LoVo (cell line): ENCODE measurements around the gene HOMER2.
A peak's percentile ranks its signal among the peaks of the same experiment; 100 is the strongest.

Source experiments
- DNase-seq: peaks from one replicate; pipeline ENCODE4 v3.0.0-alpha.2; 2016; ENCODE audit warnings: low spot score

Gene HOMER2

GRCh38 chr15:82856397-82857170, 95.9 kb downstream of the HOMER2 start:
- no peak for DNase-seq

GRCh38 chr15:82855286-82856100, 97.0 kb downstream of the HOMER2 start:
- DNase-seq = no peak

GRCh38 chr15:82854554-82854953, 98.0 kb downstream of the HOMER2 start:
- no peak for DNase-seq

- no peak for DNase-seq
These were observed 99.5 kb downstream of the HOMER2 start for GRCh38 chr15:82852941-82853561.

GRCh38 chr15:82851981-82852511, 100.5 kb downstream of the HOMER2 start:
- no peak for DNase-seq

- no peak for DNase-seq
These were observed 101.1 kb downstream of the HOMER2 start for GRCh38 chr15:82851306-82851850.

GRCh38 chr15:82850731-82851130, 101.8 kb downstream of the HOMER2 start:
- DNase-seq = no peak

GRCh38 chr15:82849556-82850512, 102.7 kb downstream of the HOMER2 start:
- no peak for DNase-seq

GRCh38 chr15:82848241-82848993, 104.1 kb downstream of the HOMER2 start:
- no peak for DNase-seq

GRCh38 chr15:82847703-82848102, 104.8 kb downstream of the HOMER2 start:
- DNase-seq = no peak

DNA sequence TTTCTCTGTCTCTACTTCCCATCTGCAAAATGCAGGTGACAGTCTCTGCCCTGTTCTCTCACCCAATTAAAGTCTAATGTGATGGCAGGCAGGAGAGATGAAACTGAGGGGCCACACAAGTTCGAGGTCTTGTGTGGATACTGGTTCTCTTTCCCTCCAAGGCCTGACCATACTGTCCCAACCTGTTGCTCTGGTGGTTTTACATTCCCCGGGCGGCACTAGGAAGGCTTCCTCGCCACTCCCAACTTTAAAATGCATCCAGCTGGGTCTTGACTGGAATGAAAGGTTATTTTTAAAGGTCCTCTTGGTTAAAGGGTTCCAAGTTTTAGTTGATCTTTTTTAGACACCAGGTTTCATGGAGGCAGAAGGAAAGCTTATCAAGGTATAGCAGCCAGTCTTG, 105.9 kb downstream of the HOMER2 start:
- no peak for DNase-seq

GRCh38 chr15:82845686-82846085, 106.8 kb downstream of the HOMER2 start:
- no peak for DNase-seq

DNA sequence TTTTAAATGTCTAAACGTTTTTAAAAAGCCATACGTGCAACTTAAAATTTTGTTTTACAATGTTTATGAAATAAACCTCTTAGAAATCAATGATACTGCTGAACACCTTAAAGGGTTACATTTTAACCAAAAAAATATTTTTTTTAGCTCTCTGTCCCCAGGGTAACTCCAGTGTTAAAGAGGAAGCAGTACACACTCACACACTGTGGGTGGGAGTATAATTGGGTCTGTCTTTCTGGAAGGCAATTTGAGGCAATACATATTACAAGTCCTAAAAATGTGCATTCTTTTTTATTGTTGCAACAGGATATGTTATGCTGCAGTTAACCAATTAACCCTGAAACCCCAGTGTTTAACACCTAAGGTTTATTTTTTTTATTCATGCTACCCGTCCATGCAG, 109.0 kb downstream of the HOMER2 start:
- DNase-seq = no peak

DNA sequence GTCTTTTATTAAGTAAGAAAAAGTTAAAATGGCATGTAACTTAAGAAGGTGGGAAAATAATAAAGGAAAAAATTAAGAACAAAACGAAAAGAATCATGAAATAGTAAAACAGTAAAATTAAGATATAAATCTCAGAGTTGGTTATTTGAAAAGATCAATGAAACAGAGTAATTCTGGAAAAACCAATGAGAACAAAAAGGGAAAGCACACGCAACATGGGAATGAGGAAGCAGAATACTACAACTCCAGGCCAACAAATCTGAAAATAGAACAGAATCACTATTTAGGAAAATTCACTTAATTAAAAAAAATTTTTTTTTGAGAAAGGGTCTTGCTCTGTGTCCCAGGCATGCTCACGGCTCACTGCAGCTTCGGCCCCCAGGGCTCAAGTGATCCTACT, 112.4 kb downstream of the HOMER2 start:
- DNase-seq = no peak

- no peak for DNase-seq
These were observed 113.4 kb downstream of the HOMER2 start for GRCh38 chr15:82839136-82839535.

- DNase-seq = no peak
These were observed 114.3 kb downstream of the HOMER2 start for GRCh38 chr15:82838096-82838735.

- no peak for DNase-seq
These were observed 117.1 kb downstream of the HOMER2 start for GRCh38 chr15:82835391-82835917.

- no peak for DNase-seq
These were observed 119.2 kb downstream of the HOMER2 start for GRCh38 chr15:82833362-82833682.

DNA sequence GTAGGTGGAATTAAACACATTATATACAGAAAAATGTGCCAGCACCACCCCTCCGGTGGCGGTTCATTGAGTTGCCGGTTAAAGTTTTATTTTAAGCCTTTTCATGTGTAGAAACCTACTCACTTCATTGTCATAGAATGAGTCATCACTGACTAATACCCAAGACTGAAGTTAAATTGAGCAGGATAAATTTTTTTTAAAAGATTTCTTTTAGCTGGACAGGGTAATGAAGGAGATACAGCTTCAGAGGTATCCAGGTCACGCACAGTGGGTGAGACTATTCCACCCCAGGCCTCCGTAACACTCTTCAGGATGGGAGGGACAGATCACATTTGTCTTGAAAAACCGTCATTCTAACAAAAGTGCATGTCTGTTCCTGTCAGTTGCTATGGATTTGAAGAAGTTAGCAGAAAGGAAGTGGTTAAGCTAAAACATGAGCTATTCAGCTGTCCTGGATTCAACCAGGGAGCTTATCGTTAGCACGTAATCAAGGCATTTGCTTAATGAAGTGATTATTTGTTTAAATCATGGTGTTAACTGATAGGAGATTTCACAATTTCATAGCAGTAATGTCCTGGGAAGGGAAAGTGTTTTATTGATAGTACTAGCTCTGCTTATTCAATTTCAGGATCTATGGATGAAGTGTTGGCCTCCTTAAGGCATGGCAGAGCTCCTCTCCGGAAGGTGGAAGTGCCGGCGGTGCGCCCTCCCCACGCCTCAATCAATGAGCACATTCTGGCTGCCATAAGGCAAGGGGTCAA, 119.7 kb downstream of the HOMER2 start:
- DNase-seq = peak; percentile 63
